CD4-positive, CD25-positive, alpha-beta regulatory T cell (primary cell): ENCODE results near the gene MYO18A. TPM values are rescaled to one million over a fixed set of nuclear protein-coding genes. Genes with fewer than 3 reads are reported as not detected.
"Not testable (repeated sequence)": the region's sequence is repeated elsewhere in the genome, so short reads cannot be mapped to it uniquely, and the experiment has no call there.

ENCODE experiments used
- ATAC-seq, 2 donors: fragments of 150-1000 bp; cut with Tn5 transposase; one replicate each; pipeline ENCODE4 v1.10.0; 2021; ENCODE audit warnings: low read depth in 2 of 2, moderate number of reproducible peaks in 2 of 2, moderate library complexity in 1 of 2
- DNase-seq, 3 donors: peaks; one replicate each; pipeline versions ENCODE4 v3.0.0 to v3.0.0-alpha.2; 2012 to 2022; ENCODE audit warnings: mixed read lengths in 1 of 3
- H3K27ac ChIP-seq: one replicate; pipeline ENCODE4 v1.7.0; 2013; ENCODE audit warnings: mild to moderate bottlenecking, low read length; ENCODE audit not compliant: insufficient read depth, poor library complexity, severe bottlenecking
- H3K27me3 ChIP-seq: one replicate; pipeline ENCODE4 v1.7.0; 2013; ENCODE audit warnings: low read length; ENCODE audit not compliant: control insufficient read depth, insufficient read depth
- H3K36me3 ChIP-seq: one replicate; pipeline ENCODE4 v1.7.0; 2013; ENCODE audit warnings: mild to moderate bottlenecking, low read length, moderate library complexity; ENCODE audit not compliant: control insufficient read depth, insufficient read depth
- H3K4me1 ChIP-seq: 2 replicates; pipeline ENCODE4 v1.7.0; 2013; ENCODE audit warnings: mild to moderate bottlenecking, low read length; ENCODE audit not compliant: insufficient read depth, control insufficient read depth, poor library complexity, severe bottlenecking
- H3K4me3 ChIP-seq: one replicate; pipeline ENCODE4 v1.7.0; 2013; ENCODE audit warnings: low read depth, mild to moderate bottlenecking, low read length, moderate library complexity
- H3K9me3 ChIP-seq, 2 experiments: 1 replicate in 1 of 2; 2 replicates in 1 of 2; pipeline ENCODE4 v1.7.0; 2013; ENCODE audit warnings: low read length in 2 of 2, mild to moderate bottlenecking in 1 of 2, moderate library complexity in 1 of 2; ENCODE audit not compliant: control insufficient read depth in 2 of 2
- H3K27ac Mint-ChIP-seq, 3 donors: one replicate each; pipeline ENCODE4 v1.8.0; 2020 to 2022; ENCODE audit warnings: mild to moderate bottlenecking in 3 of 3, mixed read lengths in 3 of 3, moderate library complexity in 2 of 3
- H3K27me3 Mint-ChIP-seq: one replicate; pipeline ENCODE4 v1.8.0; 2022; ENCODE audit warnings: mild to moderate bottlenecking, mixed read lengths
- H3K36me3 Mint-ChIP-seq: one replicate; pipeline ENCODE4 v1.8.0; 2020; ENCODE audit warnings: mixed read lengths
- H3K4me1 Mint-ChIP-seq, 4 donors: one replicate each; pipeline ENCODE4 v1.8.0; 2020 to 2022; ENCODE audit warnings: mixed read lengths in 4 of 4, mild to moderate bottlenecking in 1 of 4
- H3K4me3 Mint-ChIP-seq, 4 donors: one replicate each; pipeline ENCODE4 v1.8.0; 2020 to 2022; ENCODE audit warnings: mild to moderate bottlenecking in 4 of 4, mixed read lengths in 4 of 4, moderate library complexity in 3 of 4
- H3K9me3 Mint-ChIP-seq, 7 donors: one replicate each; pipeline ENCODE4 v1.8.0; 2020 to 2022; ENCODE audit warnings: mixed read lengths in 7 of 7, mild to moderate bottlenecking in 3 of 7, moderate library complexity in 2 of 7
- polyA plus RNA-seq, 4 donors: library from polyadenylated mRNA; unstranded; fragments of 300-500 nt; fragmentation: Illumina TruSeq; gene quantifications; one replicate each; pipeline ENCODE4 v1.2.3, GENCODE V29; 2021
- total RNA-seq: library from RNA; stranded (reverse); gene quantifications from one replicate; pipeline ENCODE4 v1.2.3, GENCODE V29; 2022

The MYO18A gene
- total and polyA plus RNA-seq, 5 donors from 2014 or later = 16.8 to 193 (median 21.0) TPM

GRCh38 chr17:29207975-29208374 lies 27.8 kb upstream of the MYO18A start:
- Mint-ChIP-seq H3K27me3 (peaks cover 10% of the 10 kb centered on the region), H3K36me3 (no peaks in the 10 kb centered on the region), H3K4me3 (no peak overlapping the region), H3K4me1 (no peaks in the 10 kb centered on the region), H3K9me3 (no peaks in the 10 kb centered on the region), H3K27ac (no peak overlapping the region)
- H3K27me3 ChIP-seq = no peaks in the 10 kb centered on the region
- H3K4me1 ChIP-seq = no peaks in the 10 kb centered on the region
- no peaks in the 10 kb centered on the region for H3K36me3 ChIP-seq
- H3K9me3 ChIP-seq = no peaks in the 10 kb centered on the region
- ATAC-seq (no peak), DNase-seq (no peak)
- H3K27ac ChIP-seq = no peak overlapping the region
- no peak overlapping the region for H3K4me3 ChIP-seq

- peaks cover 14% of the 10 kb centered on the region for H3K27me3 Mint-ChIP-seq
- Histone ChIP-seq H3K27me3 (no peaks in the 10 kb centered on the region), H3K4me3 (no peak overlapping the region), H3K36me3 (no peaks in the 10 kb centered on the region), H3K9me3 (no peaks in the 10 kb centered on the region), H3K27ac (no peak overlapping the region), H3K4me1 (no peaks in the 10 kb centered on the region)
- no peak for ATAC-seq
- no peaks in the 10 kb centered on the region for H3K4me1 Mint-ChIP-seq
- no peak overlapping the region for H3K4me3 Mint-ChIP-seq
- H3K9me3 Mint-ChIP-seq = no peaks in the 10 kb centered on the region
- H3K36me3 Mint-ChIP-seq = peaks cover 4% of the 10 kb centered on the region
- peak overlapping the region in 1 of 3 donors; percentile 3 for H3K27ac Mint-ChIP-seq
- DNase-seq = no peak
These were observed 24.8 kb upstream of the MYO18A start for GRCh38 chr17:29205047-29205446.

GRCh38 chr17:29204068-29204804 lies 24.0 kb upstream of the MYO18A start:
- not testable (repeated sequence) for DNase-seq, H3K27me3 ChIP-seq, H3K36me3 ChIP-seq, H3K9me3 ChIP-seq, ATAC-seq, H3K4me1 ChIP-seq, H3K9me3 Mint-ChIP-seq, H3K36me3 Mint-ChIP-seq, H3K27ac ChIP-seq, H3K4me3 ChIP-seq, H3K4me1 Mint-ChIP-seq, H3K27ac Mint-ChIP-seq, H3K4me3 Mint-ChIP-seq
- H3K27me3 Mint-ChIP-seq = peaks cover 21% of the 10 kb centered on the region

GRCh38 chr17:29197516-29198272 lies 17.5 kb upstream of the MYO18A start:
- DNase-seq (no peak), ATAC-seq (no peak)
- H3K4me1 ChIP-seq = no peaks in the 10 kb centered on the region
- Mint-ChIP-seq H3K4me1 (peaks cover 0 to 5% (median 0%) of the 10 kb centered on the region in 4 donors), H3K36me3 (peaks cover 4% of the 10 kb centered on the region), H3K27me3 (peaks cover 31% of the 10 kb centered on the region), H3K27ac (no peak overlapping the region), H3K9me3 (peaks cover 0 to 2% (median 0%) of the 10 kb centered on the region in 7 donors), H3K4me3 (no peak overlapping the region)
- H3K9me3 ChIP-seq = no peaks in the 10 kb centered on the region
- H3K4me3 ChIP-seq = no peak overlapping the region
- no peak overlapping the region for H3K27ac ChIP-seq
- H3K27me3 ChIP-seq = peaks cover 6% of the 10 kb centered on the region
- no peaks in the 10 kb centered on the region for H3K36me3 ChIP-seq

- H3K27ac Mint-ChIP-seq = no peak overlapping the region
- no peak overlapping the region for H3K27ac ChIP-seq
These were observed 16.7 kb upstream of the MYO18A start for GRCh38 chr17:29196769-29197515.

GRCh38 chr17:29195465-29196081 lies 15.4 kb upstream of the MYO18A start:
- H3K36me3 ChIP-seq = no peaks in the 10 kb centered on the region
- Mint-ChIP-seq H3K36me3 (peaks cover 4% of the 10 kb centered on the region), H3K4me1 (peaks cover 0 to 5% (median 0%) of the 10 kb centered on the region in 4 donors), H3K27me3 (peaks cover 42% of the 10 kb centered on the region), H3K9me3 (peaks cover 0 to 2% (median 0%) of the 10 kb centered on the region in 7 donors), H3K27ac (no peak overlapping the region), H3K4me3 (no peak overlapping the region)
- no peaks in the 10 kb centered on the region for H3K4me1 ChIP-seq
- ATAC-seq = peak in 1 of 2 donors; percentile 46
- no peak overlapping the region for H3K27ac ChIP-seq
- no peak overlapping the region for H3K4me3 ChIP-seq
- no peak for DNase-seq
- H3K27me3 ChIP-seq = peaks cover 6% of the 10 kb centered on the region
- no peaks in the 10 kb centered on the region for H3K9me3 ChIP-seq

More at GRCh38 chr17:29196769-29197515, 16.7 kb upstream of the MYO18A start:
- Histone ChIP-seq H3K36me3 (no peaks in the 10 kb centered on the region), H3K27me3 (peaks cover 6% of the 10 kb centered on the region), H3K4me1 (no peaks in the 10 kb centered on the region), H3K4me3 (no peak overlapping the region), H3K9me3 (no peaks in the 10 kb centered on the region)
- ATAC-seq (peak in 1 of 2 donors; percentile 16), DNase-seq (no peak)
- H3K4me3 Mint-ChIP-seq = no peak overlapping the region
- H3K9me3 Mint-ChIP-seq = peaks cover 0 to 2% (median 0%) of the 10 kb centered on the region in 7 donors
- peaks cover 4% of the 10 kb centered on the region for H3K36me3 Mint-ChIP-seq
- H3K27me3 Mint-ChIP-seq = peaks cover 35% of the 10 kb centered on the region
- H3K4me1 Mint-ChIP-seq = peaks cover 0 to 5% (median 0%) of the 10 kb centered on the region in 4 donors

GRCh38 chr17:29194669-29195068 lies 14.5 kb upstream of the MYO18A start:
- Histone ChIP-seq H3K27me3 (peaks cover 6% of the 10 kb centered on the region), H3K9me3 (no peaks in the 10 kb centered on the region), H3K4me3 (no peak overlapping the region), H3K4me1 (no peaks in the 10 kb centered on the region), H3K27ac (no peak overlapping the region), H3K36me3 (no peaks in the 10 kb centered on the region)
- Mint-ChIP-seq H3K27ac (no peak overlapping the region), H3K9me3 (peaks cover 0 to 2% (median 0%) of the 10 kb centered on the region in 7 donors), H3K4me3 (no peak overlapping the region), H3K27me3 (peaks cover 36% of the 10 kb centered on the region), H3K4me1 (peaks cover 0 to 5% (median 0%) of the 10 kb centered on the region in 4 donors), H3K36me3 (no peaks in the 10 kb centered on the region)
- ATAC-seq (no peak), DNase-seq (no peak)
